Measurements from ENCODE around the gene RPS27L.

- no peak for TF ChIP-seq SP1 (IDR thresholded peaks at IDR 0.05)
- no peak for TF ChIP-seq MAX (IDR thresholded peaks at IDR 0.05)
These were observed 38.4 kb downstream of the RPS27L start for GRCh38 chr15:63118854-63119253.
